Choroid plexus epithelial cell (primary cell): Measurements from ENCODE around the gene FBXO15.
A peak's percentile ranks its signal among the peaks of the same experiment; 100 is the strongest.

Experiments used
- DNase-seq: peaks from one replicate; pipeline ENCODE4 v3.0.0-alpha.2; 2010; ENCODE audit warnings: low read depth
- H3K4me3 ChIP-seq: 2 replicates; pipeline ENCODE4 v1.5.1; 2011; ENCODE audit warnings: low read depth, mild to moderate bottlenecking, control low read depth, low read length, moderate library complexity
- CTCF ChIP-seq: conservative IDR thresholded peaks from 2 replicates; pipeline ENCODE4 v1.5.1; 2011; ENCODE audit warnings: low read depth, mild to moderate bottlenecking, control low read depth, inconsistent platforms, low read length, moderate library complexity

FBXO15 gene

GRCh38 chr18:74147779-74148542 lies at the start of gene FBXO15, which contains the start of gene TIMM21:
TSS of gene FBXO15 (minus strand) at chr18:74147834. CDS start at chr18:74147785, 49 bp downstream.
TSS of gene TIMM21 (plus strand) at chr18:74148523. CDS start at chr18:74148809, 286 bp downstream.
- DNase-seq = peak; percentile 98
- H3K4me3 ChIP-seq = peak within 1 kb of the TSS; percentile 86
- TF ChIP-seq CTCF = no peak

GRCh38 chr18:74196220-74197119 lies 48.8 kb upstream of the FBXO15 start:
- peak; percentile 87 for DNase-seq
- peak; percentile 86 for TF ChIP-seq CTCF
- H3K4me3 ChIP-seq = peak overlapping the region; percentile 46

- TF ChIP-seq CTCF = no peak
- no peak for DNase-seq
- no peak overlapping the region for H3K4me3 ChIP-seq
Measured at GRCh38 chr18:74194691-74195090, 47.1 kb upstream of the FBXO15 start.

GRCh38 chr18:74191577-74191976 lies 43.9 kb upstream of the FBXO15 start:
- DNase-seq = no peak
- no peak for TF ChIP-seq CTCF
- no peak overlapping the region for H3K4me3 ChIP-seq

GRCh38 chr18:74190086-74190485 lies 42.5 kb upstream of the FBXO15 start:
- no peak overlapping the region for H3K4me3 ChIP-seq
- no peak for TF ChIP-seq CTCF
- peak; percentile 38 for DNase-seq

- DNase-seq = no peak
- TF ChIP-seq CTCF = no peak
Measured at GRCh38 chr18:74186661-74187060, 39.0 kb upstream of the FBXO15 start.

More at GRCh38 chr18:74186661-74187060, 39.0 kb upstream of the FBXO15 start:
- H3K4me3 ChIP-seq = no peak overlapping the region
